ENCODE results near the gene IER5L. TPM values are rescaled to one million over a fixed set of nuclear protein-coding genes. Genes with fewer than 3 reads are reported as not detected.
A peak's percentile ranks its signal among the peaks of the same experiment; 100 is the strongest.

Gene IER5L
- total RNA-seq, 2 experiments from 2014 or later = 3.7 to 4.1 TPM

DNA sequence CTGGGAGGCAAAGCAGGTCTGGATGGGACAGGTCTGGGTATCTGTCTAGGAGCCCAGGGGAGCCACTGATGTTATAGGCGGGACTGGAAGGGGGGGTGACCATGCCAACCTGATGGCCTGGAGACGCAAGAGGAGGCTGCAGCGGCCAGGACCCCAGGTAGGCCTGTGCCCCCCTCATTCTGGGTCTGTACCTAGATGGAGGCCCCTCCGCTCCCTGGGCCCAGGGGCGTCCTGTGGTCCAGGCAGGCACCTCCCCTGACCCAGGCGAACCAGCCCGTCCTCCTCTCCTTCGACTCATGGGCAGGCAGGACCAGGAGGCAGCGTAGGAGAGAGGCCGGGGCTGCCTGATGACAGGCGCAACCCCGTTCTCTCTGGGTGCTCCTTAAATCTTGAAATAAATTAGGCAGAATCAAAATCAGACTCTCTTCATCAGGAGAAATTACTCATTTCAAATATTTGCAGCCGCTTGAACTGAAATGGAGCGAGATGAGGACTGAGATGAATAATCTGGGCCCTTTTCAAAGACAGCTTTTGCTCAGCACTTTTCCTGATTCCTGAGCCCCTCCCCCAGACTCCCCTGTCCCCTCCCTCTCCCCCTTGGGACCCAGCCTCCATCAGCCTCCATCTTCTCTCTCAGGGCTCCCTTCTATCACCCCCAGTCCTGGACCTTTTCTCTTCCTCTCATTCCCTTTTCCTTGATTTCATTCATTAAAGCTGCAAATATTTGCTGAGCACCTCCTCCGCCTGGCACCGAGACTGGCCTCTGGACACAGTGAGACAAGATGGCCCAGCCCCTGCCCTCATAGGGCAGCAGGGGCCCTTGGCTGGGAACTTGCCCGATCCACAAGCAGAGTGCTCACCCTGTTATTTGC lies 46.8 kb upstream of the IER5L start:
- ChIA-PET CTCF (no interaction called here), POLR2A (interaction anchor here (1.2 kb wide), 1 partner anchor 47 kb away, joined by 3 read pairs; the partner anchor contains the start of gene IER5L)
- no peaks in the 10 kb centered on the region for H3K9me3 Mint-ChIP-seq
- H3K27me3 Mint-ChIP-seq = no peaks in the 10 kb centered on the region
- no peak for ATAC-seq
- H3K27ac Mint-ChIP-seq = peak overlapping the region; percentile 23
- TF ChIP-seq, protein P1, sequence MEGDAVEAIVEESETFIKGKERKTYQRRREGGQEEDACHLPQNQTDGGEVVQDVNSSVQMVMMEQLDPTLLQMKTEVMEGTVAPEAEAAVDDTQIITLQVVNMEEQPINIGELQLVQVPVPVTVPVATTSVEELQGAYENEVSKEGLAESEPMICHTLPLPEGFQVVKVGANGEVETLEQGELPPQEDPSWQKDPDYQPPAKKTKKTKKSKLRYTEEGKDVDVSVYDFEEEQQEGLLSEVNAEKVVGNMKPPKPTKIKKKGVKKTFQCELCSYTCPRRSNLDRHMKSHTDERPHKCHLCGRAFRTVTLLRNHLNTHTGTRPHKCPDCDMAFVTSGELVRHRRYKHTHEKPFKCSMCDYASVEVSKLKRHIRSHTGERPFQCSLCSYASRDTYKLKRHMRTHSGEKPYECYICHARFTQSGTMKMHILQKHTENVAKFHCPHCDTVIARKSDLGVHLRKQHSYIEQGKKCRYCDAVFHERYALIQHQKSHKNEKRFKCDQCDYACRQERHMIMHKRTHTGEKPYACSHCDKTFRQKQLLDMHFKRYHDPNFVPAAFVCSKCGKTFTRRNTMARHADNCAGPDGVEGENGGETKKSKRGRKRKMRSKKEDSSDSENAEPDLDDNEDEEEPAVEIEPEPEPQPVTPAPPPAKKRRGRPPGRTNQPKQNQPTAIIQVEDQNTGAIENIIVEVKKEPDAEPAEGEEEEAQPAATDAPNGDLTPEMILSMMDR (IDR thresholded peaks at IDR 0.05) = no peak
- no peak for DNase-seq
- intact Hi-C loops (cut with micrococcal nuclease) = no loop called here
- no peak overlapping the region for H3K4me3 Mint-ChIP-seq
- H3K36me3 Mint-ChIP-seq (ENCODE audit: low read depth) = no peaks in the 10 kb centered on the region
- H3K4me1 Mint-ChIP-seq (ENCODE audit: low read depth) = peaks cover 46% of the 10 kb centered on the region

DNA sequence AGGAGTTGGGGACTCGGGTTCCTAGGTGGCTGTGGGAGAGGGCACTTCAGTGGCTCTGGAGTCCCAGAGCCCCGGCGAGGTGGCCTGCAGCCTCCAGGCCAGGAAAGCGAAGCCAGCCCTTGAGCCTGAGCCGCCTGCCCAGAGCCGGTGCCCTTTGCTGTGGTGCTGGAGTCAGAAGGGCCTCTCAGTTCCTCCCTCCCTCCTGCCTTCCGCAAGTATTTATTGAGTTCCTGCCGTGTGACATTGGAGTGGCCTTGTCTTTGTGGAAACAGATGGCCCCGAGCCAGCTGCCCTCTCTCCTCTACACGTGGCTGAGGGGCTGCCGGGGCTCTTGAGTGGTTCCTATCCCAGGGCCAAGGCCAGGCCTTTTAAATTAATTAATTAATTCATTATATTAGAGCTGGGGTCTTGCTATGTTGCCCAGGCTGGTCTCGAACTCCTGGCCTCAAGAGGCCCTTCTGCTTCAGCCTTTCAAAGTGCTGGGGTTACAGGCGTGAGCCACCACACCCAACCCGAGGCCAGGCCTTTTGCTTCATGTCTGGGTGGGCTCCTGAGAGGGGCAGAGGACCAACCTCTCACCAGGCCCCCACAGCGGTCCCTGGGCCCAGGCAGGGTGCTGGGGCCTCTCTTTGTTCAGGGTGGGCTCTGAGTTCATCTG lies 45.6 kb upstream of the IER5L start:
- ChIA-PET CTCF (interaction anchor here (1.9 kb wide), 1 partner anchor 50 kb away, joined by 5 read pairs; no protein-coding TSS in a partner anchor), POLR2A (no interaction called here)
- Mint-ChIP-seq H3K4me3 (no peak overlapping the region), H3K36me3 (ENCODE audit: low read depth) (no peaks in the 10 kb centered on the region), H3K9me3 (no peaks in the 10 kb centered on the region), H3K4me1 (ENCODE audit: low read depth) (peaks cover 42% of the 10 kb centered on the region), H3K27ac (no peak overlapping the region), H3K27me3 (no peaks in the 10 kb centered on the region)
- no peak for ATAC-seq
- TF ChIP-seq, protein P1 (IDR thresholded peaks at IDR 0.05) = no peak
- DNase-seq = no peak
- intact Hi-C loops (cut with micrococcal nuclease) = no loop called here

DNA sequence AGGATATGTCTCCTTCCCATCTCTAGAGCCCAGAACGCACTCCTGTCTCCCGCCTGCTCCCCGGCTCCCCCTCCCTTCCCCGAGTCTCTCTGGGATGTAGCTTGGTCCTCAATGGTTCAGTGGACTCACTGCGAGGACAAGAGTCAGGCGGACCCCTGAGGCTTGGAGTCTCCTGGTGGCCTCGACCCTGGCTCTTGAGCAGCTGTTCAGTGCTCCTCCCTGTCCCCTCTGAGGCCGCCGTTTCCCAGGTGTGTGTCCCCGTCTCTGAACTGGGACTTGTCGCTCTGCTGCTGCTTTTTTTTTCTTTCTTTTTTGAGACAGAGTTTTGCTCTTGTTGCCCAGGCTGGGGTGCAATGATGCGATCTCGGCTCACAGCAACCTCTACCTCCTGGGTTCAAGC lies 44.8 kb upstream of the IER5L start:
- Mint-ChIP-seq H3K27me3 (no peaks in the 10 kb centered on the region), H3K9me3 (no peaks in the 10 kb centered on the region), H3K4me3 (no peak overlapping the region), H3K27ac (no peak overlapping the region), H3K36me3 (ENCODE audit: low read depth) (no peaks in the 10 kb centered on the region), H3K4me1 (ENCODE audit: low read depth) (peaks cover 44% of the 10 kb centered on the region)
- intact Hi-C loops (cut with micrococcal nuclease) = no loop called here
- ChIA-PET POLR2A (no interaction called here), CTCF (interaction anchor here (1.8 to 2.7 kb wide), 3 partner anchors 13 to 49 kb away, joined by 5 to 12 read pairs (median 7); no protein-coding TSS in a partner anchor)
- TF ChIP-seq, protein P1 (IDR thresholded peaks at IDR 0.05) = no peak
- DNase-seq (no peak), ATAC-seq (no peak)

DNA sequence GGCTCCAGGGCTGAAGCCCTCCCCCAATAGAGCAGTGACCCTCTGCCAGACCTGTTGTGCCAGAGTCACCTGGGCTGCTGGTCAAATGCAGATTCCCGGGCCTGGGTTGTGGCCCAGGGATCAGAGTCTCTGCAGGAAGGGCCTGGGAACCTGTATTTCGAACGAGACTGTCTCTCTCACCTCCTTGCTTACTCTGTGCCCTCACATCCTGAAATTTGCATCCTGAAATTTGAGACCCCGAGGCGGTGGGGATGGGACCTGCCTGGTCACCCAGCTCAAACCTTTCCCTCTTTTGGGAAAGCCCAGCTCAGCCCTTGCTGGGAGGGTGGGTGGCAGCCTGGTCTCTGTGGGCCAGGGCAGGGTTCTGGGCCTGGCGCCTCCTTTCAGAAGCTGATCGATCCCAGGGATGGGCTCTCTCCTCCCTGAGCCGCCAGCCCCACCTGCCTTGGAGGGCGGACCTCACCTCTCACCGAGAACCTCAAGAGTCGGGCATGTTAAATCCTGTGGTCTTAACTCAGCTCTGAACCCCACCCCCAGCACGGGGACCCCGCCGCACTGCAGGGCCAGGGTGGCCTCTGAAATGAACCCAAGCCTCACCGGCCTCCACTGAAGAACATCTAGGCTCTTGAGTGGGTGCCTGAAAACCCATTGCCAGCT lies 44.0 kb upstream of the IER5L start:
- intact Hi-C loops (cut with micrococcal nuclease) = no loop called here
- H3K4me3 Mint-ChIP-seq = no peak overlapping the region
- ChIA-PET POLR2A (interaction anchor here (1.9 kb wide), 1 partner anchor 12 kb away, joined by 9 read pairs; no protein-coding TSS in a partner anchor), CTCF (interaction anchor here (1.1 to 2.7 kb wide), 6 partner anchors 14 to 92 kb away, joined by 3 to 12 read pairs (median 6); no protein-coding TSS in a partner anchor)
- no peak for DNase-seq
- H3K36me3 Mint-ChIP-seq (ENCODE audit: low read depth) = no peaks in the 10 kb centered on the region
- no peak overlapping the region for H3K27ac Mint-ChIP-seq
- TF ChIP-seq, protein P1 (IDR thresholded peaks at IDR 0.05) = no peak
- H3K27me3 Mint-ChIP-seq = no peaks in the 10 kb centered on the region
- peaks cover 44% of the 10 kb centered on the region for H3K4me1 Mint-ChIP-seq (ENCODE audit: low read depth)
- no peak for ATAC-seq
- H3K9me3 Mint-ChIP-seq = no peaks in the 10 kb centered on the region

Data from activated CD8-positive, alpha-beta T cell treated with anti-CD3 and anti-CD28 coated beads for 36 hours (primary cell).